H9 (cell line): Measurements from ENCODE around the gene ATG101. TPM values are rescaled to one million over a fixed set of nuclear protein-coding genes. Genes with fewer than 3 reads are reported as not detected.

Experiments used
- DNase-seq: peaks from one replicate; pipeline ENCODE4 v3.0.0-alpha.2; 2017
- H2AFZ ChIP-seq: one replicate; pipeline ENCODE4 v1.6.1; 2013; ENCODE audit warnings: mild to moderate bottlenecking, low read length, control low read depth, moderate library complexity
- H2AK5ac ChIP-seq: 2 replicates; pipeline ENCODE4 v1.6.1; 2013; ENCODE audit warnings: low read length, control low read depth, mixed read lengths; ENCODE audit not compliant: insufficient read length
- H2BK120ac ChIP-seq: one replicate; pipeline ENCODE4 v1.6.1; 2013; ENCODE audit warnings: low read depth, mild to moderate bottlenecking, low read length, control low read depth, inconsistent platforms; ENCODE audit not compliant: poor library complexity, severe bottlenecking
- H2BK12ac ChIP-seq: 2 replicates; pipeline ENCODE4 v1.6.1; 2013; ENCODE audit warnings: low read length, control low read depth, mixed read lengths, low read depth; ENCODE audit not compliant: insufficient read length
- H2BK15ac ChIP-seq: 2 replicates; pipeline ENCODE4 v1.6.1; 2013; ENCODE audit warnings: low read depth, low read length, control low read depth
- H2BK20ac ChIP-seq: one replicate; pipeline ENCODE4 v1.6.1; 2013; ENCODE audit warnings: low read depth, mild to moderate bottlenecking, low read length, control low read depth, inconsistent platforms; ENCODE audit not compliant: poor library complexity, severe bottlenecking
- H2BK5ac ChIP-seq: 2 replicates; pipeline ENCODE4 v1.6.1; 2013; ENCODE audit warnings: low read length, control low read depth, mixed read lengths; ENCODE audit not compliant: insufficient read length
- H3K14ac ChIP-seq: 2 replicates; pipeline ENCODE4 v1.6.1; 2013; ENCODE audit warnings: low read length, control low read depth; ENCODE audit not compliant: insufficient read depth
- H3K18ac ChIP-seq: 2 replicates; pipeline ENCODE4 v1.6.1; 2013; ENCODE audit warnings: low read depth, mild to moderate bottlenecking, mixed read lengths, low read length, control low read depth; ENCODE audit not compliant: insufficient read length
- H3K23ac ChIP-seq: 2 replicates; pipeline ENCODE4 v1.6.1; 2013; ENCODE audit warnings: low read length, control low read depth, mixed read lengths, low read depth; ENCODE audit not compliant: insufficient read length
- H3K23me2 ChIP-seq: 2 replicates; pipeline ENCODE4 v1.6.1; 2013; ENCODE audit warnings: low read depth, mild to moderate bottlenecking, mixed read lengths, low read length, control low read depth; ENCODE audit not compliant: insufficient read length, poor library complexity, severe bottlenecking
- H3K27ac ChIP-seq: 2 replicates; pipeline ENCODE4 v1.5.1; 2013; ENCODE audit warnings: low read length, control low read depth, mixed read lengths, low read depth; ENCODE audit not compliant: insufficient read length
- H3K27me3 ChIP-seq: 2 replicates; pipeline ENCODE4 v1.6.1; 2013; ENCODE audit warnings: low read length, control low read depth, inconsistent platforms; ENCODE audit not compliant: insufficient read depth
- H3K4ac ChIP-seq: 2 replicates; pipeline ENCODE4 v1.6.1; 2013; ENCODE audit warnings: low read depth, mild to moderate bottlenecking, control low read depth, inconsistent platforms, low read length, moderate library complexity
- H3K4me1 ChIP-seq: 2 replicates; pipeline ENCODE4 v1.6.1; 2013; ENCODE audit warnings: low read length, control low read depth, inconsistent platforms; ENCODE audit not compliant: insufficient read depth
- H3K4me2 ChIP-seq: 2 replicates; pipeline ENCODE4 v1.6.1; 2013; ENCODE audit warnings: low read length, control low read depth, mixed read lengths; ENCODE audit not compliant: insufficient read length, insufficient read depth
- H3K56ac ChIP-seq: 2 replicates; pipeline ENCODE4 v1.6.1; 2013; ENCODE audit warnings: low read depth, mild to moderate bottlenecking, mixed read lengths, low read length, control low read depth; ENCODE audit not compliant: insufficient read length
- H3K79me1 ChIP-seq: 2 replicates; pipeline ENCODE4 v1.6.1; 2013; ENCODE audit warnings: low read depth, mild to moderate bottlenecking, moderate library complexity, low read length, control low read depth, inconsistent platforms; ENCODE audit not compliant: insufficient read depth, poor library complexity, severe bottlenecking
- H3K79me2 ChIP-seq: 2 replicates; pipeline ENCODE4 v1.6.1; 2013; ENCODE audit warnings: low read length, control low read depth, inconsistent platforms; ENCODE audit not compliant: insufficient read depth
- H3K9ac ChIP-seq: 2 replicates; pipeline ENCODE4 v1.6.1; 2013; ENCODE audit warnings: low read length, control low read depth, mixed read lengths; ENCODE audit not compliant: insufficient read length; ENCODE audit errors: extremely low read depth
- H3K9me3 ChIP-seq: one replicate; pipeline ENCODE4 v1.6.1; 2013; ENCODE audit warnings: low read depth, low read length, inconsistent platforms; ENCODE audit not compliant: control insufficient read depth
- H3T11ph ChIP-seq: one replicate; pipeline ENCODE4 v1.6.1; 2013; ENCODE audit warnings: mild to moderate bottlenecking, low read length, control low read depth, inconsistent platforms
- H4K20me1 ChIP-seq: one replicate; pipeline ENCODE4 v1.6.1; 2013; ENCODE audit not compliant: control insufficient read depth, insufficient read length, insufficient read depth
- H4K5ac ChIP-seq: 2 replicates; pipeline ENCODE4 v1.6.1; 2013; ENCODE audit warnings: low read depth, mild to moderate bottlenecking, mixed read lengths, low read length, control low read depth; ENCODE audit not compliant: insufficient read length
- H4K8ac ChIP-seq: replicated peaks from 2 replicates; pipeline ENCODE4 v1.6.1; 2013; ENCODE audit warnings: low read length, control low read depth, mixed read lengths, low read depth; ENCODE audit not compliant: insufficient read length
- H4K91ac ChIP-seq: 2 replicates; pipeline ENCODE4 v1.6.1; 2013; ENCODE audit warnings: low read depth, mild to moderate bottlenecking, moderate library complexity, mixed read lengths, low read length, control low read depth; ENCODE audit not compliant: insufficient read length
- H3K27ac Mint-ChIP-seq, 3 experiments: 2 replicates in 2 of 3; 3 replicates in 1 of 3; pipeline ENCODE4 v1.8.0; 2020 to 2021; ENCODE audit warnings: mixed read lengths in 3 of 3, mild to moderate bottlenecking in 1 of 3, moderate library complexity in 1 of 3
- H3K27me3 Mint-ChIP-seq: 2 replicates; pipeline ENCODE4 v1.8.0; 2021; ENCODE audit warnings: low read depth, mild to moderate bottlenecking, moderate library complexity, mixed read lengths
- H3K36me3 Mint-ChIP-seq, 3 experiments: 2 replicates in 2 of 3; 3 replicates in 1 of 3; pipeline ENCODE4 v1.8.0; 2020 to 2021; ENCODE audit warnings: low read depth in 3 of 3, mixed read lengths in 3 of 3; ENCODE audit not compliant: insufficient read depth in 1 of 3
- H3K4me1 Mint-ChIP-seq, 2 experiments: 2 replicates each; pipeline ENCODE4 v1.8.0; 2020; ENCODE audit warnings: mixed read lengths in 2 of 2
- H3K4me3 Mint-ChIP-seq, 2 experiments: 2 replicates in 1 of 2; 3 replicates in 1 of 2; pipeline ENCODE4 v1.8.0; 2020 to 2021; ENCODE audit warnings: mild to moderate bottlenecking in 2 of 2, mixed read lengths in 2 of 2, moderate library complexity in 1 of 2
- H3K9me3 Mint-ChIP-seq, 2 experiments: 2 replicates in 1 of 2; 3 replicates in 1 of 2; pipeline ENCODE4 v1.8.0; 2020; ENCODE audit warnings: mild to moderate bottlenecking in 2 of 2, mixed read lengths in 2 of 2, moderate library complexity in 1 of 2
- CTCF ChIP-seq: fragments of 200-600 bp; sonication (generic); conservative IDR thresholded peaks from 3 replicates; pipeline ENCODE4 v1.8.0; 2021; ENCODE audit warnings: antibody characterized with exemption, mild to moderate bottlenecking
- WGBS: extraction: QIAGEN DNeasy Blood & Tissue Kit; methylation state at CpG from one replicate; pipeline ENCODE4 v1.1.7; 2013; ENCODE audit warnings: missing lambda C conversion rate, low lambda C conversion rate, mixed read lengths; ENCODE audit not compliant: insufficient read length; ENCODE audit errors: extremely low coverage; 5-methylcytosine and 5-hydroxymethylcytosine counted together
- total RNA-seq: library from RNA; stranded (reverse); gene quantifications from 2 replicates; pipeline ENCODE4 v1.2.1, GENCODE V29; 2021

Gene ATG101
- total RNA-seq, 1 experiment from 2014 or later, result 58.3 TPM

- no peaks in the 10 kb centered on the region for H3K23me2 ChIP-seq
- H2BK12ac ChIP-seq, result no peak overlapping the region
- H2BK5ac ChIP-seq, result no peak overlapping the region
- no peak overlapping the region for H4K8ac ChIP-seq
- H3K56ac ChIP-seq, result no peak overlapping the region
- no peaks in the 10 kb centered on the region; the same call in 1 of the 2 replicates for H3K4me1 ChIP-seq
- Mint-ChIP-seq H3K4me3 (no peak overlapping the region), H3K27me3 (peaks cover 21% of the 10 kb centered on the region), H3K4me1 (peaks cover 15 to 19% of the 10 kb centered on the region in 2 experiments), H3K36me3 (no peaks in the 10 kb centered on the region), H3K9me3 (no peaks in the 10 kb centered on the region), H3K27ac (no peak overlapping the region; a peak in 2 of 7 replicates)
- H2AFZ ChIP-seq, result no peak overlapping the region
- H3K18ac ChIP-seq, result no peak overlapping the region
- no peak overlapping the region for H2BK15ac ChIP-seq
- no peak overlapping the region for H3K27ac ChIP-seq
- WGBS, result no CpG with 5 or more reads among the region's 11 CpGs
- no peak overlapping the region for H4K91ac ChIP-seq
- no peak overlapping the region for H3K23ac ChIP-seq
- H3K79me1 ChIP-seq, result no peaks in the 10 kb centered on the region
- H4K5ac ChIP-seq, result no peak overlapping the region
- no peak overlapping the region for H2BK120ac ChIP-seq
- DNase-seq, result no peak
- no peaks in the 10 kb centered on the region for H3K79me2 ChIP-seq
- no peak overlapping the region for H3K9ac ChIP-seq
- no peak overlapping the region for H2AK5ac ChIP-seq
- no peaks in the 10 kb centered on the region for H3K27me3 ChIP-seq
- no peak for TF ChIP-seq CTCF
- H3K4me2 ChIP-seq, result no peak overlapping the region
- no peaks in the 10 kb centered on the region for H3K9me3 ChIP-seq
- no peaks in the 10 kb centered on the region for H4K20me1 ChIP-seq
- H3K4ac ChIP-seq, result no peak overlapping the region
- no peak overlapping the region for H2BK20ac ChIP-seq
- H3T11ph ChIP-seq, result no peak overlapping the region
- H3K14ac ChIP-seq, result no peak overlapping the region
Measured at GRCh38 chr12:52089491-52089890, 19.7 kb downstream of the ATG101 start.
